ENCODE data around the gene SLC35A2.
"Not testable (repeated sequence)": the region's sequence is repeated elsewhere in the genome, so short reads cannot be mapped to it uniquely, and the experiment has no call there.

Gene SLC35A2

DNA sequence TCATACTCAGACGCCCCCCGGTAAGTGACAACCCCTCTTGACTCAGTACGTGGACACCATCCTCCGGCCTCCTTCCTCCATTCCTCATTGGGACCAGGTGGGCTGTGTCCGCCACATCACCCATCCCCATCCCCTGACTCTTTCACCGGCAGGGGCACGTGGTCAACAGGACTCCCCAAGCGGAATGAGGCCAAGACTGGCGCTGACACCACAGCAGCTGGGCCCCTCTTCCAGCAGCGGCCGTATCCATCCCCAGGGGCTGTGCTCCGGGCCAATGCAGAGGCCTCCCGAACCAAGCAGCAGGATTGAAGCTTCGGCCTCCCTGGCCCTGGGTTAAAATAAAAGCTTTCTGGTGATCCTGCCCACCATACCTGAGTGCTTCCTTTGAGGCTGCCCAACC is 8.7 kb downstream of the SLC35A2 start:
- no peak for DNase-seq (ENCODE audit: low spot score)

- no peak for DNase-seq (ENCODE audit: low spot score)
Measured at GRCh38 chrX:48902135-48902534, 9.3 kb downstream of the SLC35A2 start.

DNA sequence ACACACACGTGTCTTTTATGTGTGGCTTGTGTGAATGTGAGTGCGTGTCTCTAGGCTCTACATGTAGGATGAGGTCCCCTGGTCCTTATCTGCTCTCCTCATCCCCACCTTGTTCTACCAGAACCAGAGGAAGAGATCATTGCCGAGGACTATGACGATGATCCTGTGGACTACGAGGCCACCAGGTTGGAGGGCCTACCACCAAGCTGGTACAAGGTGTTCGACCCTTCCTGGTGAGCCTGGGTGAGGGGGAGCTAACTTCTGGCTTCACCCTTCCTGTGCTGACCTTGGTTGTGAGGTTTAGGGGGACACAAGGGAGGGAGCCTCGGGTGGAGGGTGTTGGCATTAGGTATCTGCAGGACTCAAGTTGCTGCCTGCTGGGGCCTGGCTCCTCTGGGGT is 10.4 kb downstream of the SLC35A2 start:
- DNase-seq (ENCODE audit: low spot score): no peak

GRCh38 chrX:48899078-48899410 is 12.4 kb downstream of the SLC35A2 start:
- DNase-seq (ENCODE audit: low spot score): no peak

- DNase-seq (ENCODE audit: low spot score): peak; percentile 96
Measured at GRCh38 chrX:48897625-48898306, 13.7 kb downstream of the SLC35A2 start, which contains the start of the genes PQBP1 and TIMM17B. PQBP1 (plus strand) TSS chrX:48897930; CDS start chrX:48898510, 580 bp downstream. TIMM17B (minus strand) TSS chrX:48897768; CDS start chrX:48897749, 19 bp downstream.

GRCh38 chrX:48897157-48897624 is 14.3 kb downstream of the SLC35A2 start:
- DNase-seq (ENCODE audit: low spot score): peak; percentile 81

DNA sequence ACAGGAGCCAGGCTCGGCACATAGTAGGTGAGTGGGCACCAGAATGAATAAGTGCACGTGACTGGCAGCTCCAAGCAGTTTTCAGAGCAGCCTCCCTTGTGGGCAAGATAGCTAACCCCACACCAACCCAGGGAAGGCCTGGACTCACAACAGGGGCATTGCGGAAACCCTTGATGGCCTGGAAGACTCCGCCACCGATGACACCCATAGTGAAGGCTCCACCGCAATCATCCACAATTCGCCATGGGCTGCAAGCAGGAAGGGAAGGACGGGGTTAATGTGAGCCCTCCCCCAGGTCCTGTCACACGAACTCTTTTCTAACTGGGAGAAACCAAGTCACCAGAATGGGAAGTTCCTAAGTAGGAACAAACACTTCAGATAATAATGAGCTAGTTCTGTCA is 14.8 kb downstream of the SLC35A2 start:
- no peak for DNase-seq (ENCODE audit: low spot score)

GRCh38 chrX:48894891-48895290 is 16.6 kb downstream of the SLC35A2 start:
- DNase-seq (ENCODE audit: low spot score): no peak

- no peak for DNase-seq (ENCODE audit: low spot score)
Measured at GRCh38 chrX:48893556-48894348, 17.7 kb downstream of the SLC35A2 start.

- no peak for DNase-seq (ENCODE audit: low spot score)
Measured at GRCh38 chrX:48892896-48893295, 18.6 kb downstream of the SLC35A2 start.

DNA sequence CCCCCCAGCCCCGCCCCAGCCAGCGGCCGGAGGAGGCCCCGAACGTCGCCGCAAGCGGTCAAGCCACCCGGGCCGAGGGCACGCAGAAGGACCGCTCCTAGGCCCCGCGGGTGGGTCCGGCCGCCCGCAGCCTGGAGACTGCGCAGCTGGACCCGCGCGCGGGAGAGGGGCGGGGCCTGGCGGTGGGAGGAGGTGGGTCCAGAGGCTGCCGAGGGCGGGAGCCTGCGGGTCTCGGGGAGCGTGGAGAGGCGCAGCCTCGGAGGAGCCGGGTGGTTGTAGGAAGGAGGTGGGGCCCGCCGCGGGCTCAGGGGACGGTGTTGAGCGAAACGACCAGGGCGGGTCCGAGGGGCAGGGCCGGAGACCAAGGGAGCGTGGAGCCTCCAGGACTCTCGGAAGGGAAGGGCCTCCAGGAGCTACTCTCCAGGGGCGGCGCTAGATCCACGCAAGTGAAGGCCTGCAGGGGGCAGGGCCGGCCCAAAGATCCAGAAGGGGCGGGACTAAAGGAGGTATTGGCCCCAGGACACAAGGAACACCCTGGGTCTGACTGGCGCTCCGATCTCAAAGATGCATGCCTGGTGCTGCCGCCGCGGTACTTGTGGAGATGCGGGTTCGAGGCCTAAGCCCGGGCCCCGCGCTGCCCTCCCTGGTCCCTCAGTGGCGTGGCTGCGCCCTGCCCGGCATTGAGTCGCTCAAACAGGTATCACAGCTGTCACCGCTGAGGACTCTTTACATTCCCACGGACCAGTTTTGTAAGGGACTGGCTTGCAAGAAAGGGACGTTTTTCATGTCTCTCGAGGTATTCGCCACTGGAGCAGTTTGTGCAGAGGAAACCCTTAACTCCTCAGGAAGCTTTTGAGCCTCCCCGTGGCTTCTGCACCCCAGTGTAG is 19.8 kb downstream of the SLC35A2 start:
- peak; percentile 88 for DNase-seq (ENCODE audit: low spot score)

GRCh38 chrX:48890934-48891401 is 20.5 kb downstream of the SLC35A2 start:
- DNase-seq (ENCODE audit: low spot score): no peak

DNA sequence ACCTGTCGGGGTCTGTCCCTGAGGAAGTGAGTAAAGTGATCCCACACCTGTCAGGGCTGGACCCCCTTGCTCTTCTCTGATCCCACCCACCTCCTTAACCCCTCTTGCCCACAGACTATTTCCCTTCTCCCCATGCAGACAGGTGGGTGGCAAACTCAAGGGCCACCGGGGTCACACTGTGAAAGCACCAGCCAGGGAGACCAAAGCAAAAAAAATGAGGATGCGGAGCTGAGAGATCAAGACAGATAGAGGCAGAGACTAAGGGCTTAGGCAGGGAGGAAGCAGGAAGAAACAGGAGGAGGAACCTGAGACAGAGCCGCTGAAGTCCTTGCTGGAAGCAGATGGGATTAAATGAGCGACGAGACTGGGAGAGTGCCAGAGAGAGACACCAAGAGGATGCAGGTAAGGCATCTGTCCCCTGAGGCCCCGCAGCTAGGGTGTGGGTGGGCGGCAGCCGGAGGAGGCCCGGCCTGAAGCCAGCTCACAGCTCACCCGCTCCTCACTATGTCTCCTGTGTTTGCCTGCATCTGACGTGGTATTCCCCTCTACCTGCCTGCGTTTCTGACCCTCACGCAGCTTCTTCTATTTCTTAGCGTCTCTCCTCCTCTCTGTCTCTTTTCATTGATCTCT is 21.0 kb downstream of the SLC35A2 start:
- DNase-seq (ENCODE audit: low spot score): no peak

- DNase-seq (ENCODE audit: low spot score): not testable (repeated sequence)
Measured at GRCh38 chrX:48886586-48886985, 24.9 kb downstream of the SLC35A2 start.

DNA sequence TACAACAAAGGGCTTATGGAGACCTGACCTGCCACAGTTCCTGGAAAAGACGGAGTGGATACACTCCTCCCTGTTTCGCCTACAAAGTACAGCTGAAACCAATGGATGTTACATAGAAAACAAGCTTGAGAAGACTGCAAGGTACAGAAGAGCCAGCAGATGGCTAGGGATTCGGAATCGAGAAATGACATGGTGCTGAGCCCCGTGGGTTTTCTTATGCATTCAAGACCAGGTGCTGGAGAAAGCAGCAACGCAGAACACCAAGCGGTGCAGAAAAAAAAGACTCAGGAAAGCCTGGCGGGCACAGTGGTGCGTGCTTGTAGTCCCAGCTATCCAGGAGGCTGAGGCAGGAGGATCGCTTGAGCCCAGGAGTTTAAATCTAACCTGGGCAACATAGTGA is 27.7 kb downstream of the SLC35A2 start:
- no peak for DNase-seq (ENCODE audit: low spot score)

- not testable (repeated sequence) for DNase-seq (ENCODE audit: low spot score)
Measured at GRCh38 chrX:48876944-48877343, 34.5 kb downstream of the SLC35A2 start.

GRCh38 chrX:48872017-48872416 is 39.4 kb downstream of the SLC35A2 start:
- DNase-seq (ENCODE audit: low spot score): not testable (repeated sequence)

GRCh38 chrX:48864210-48864609 is 47.2 kb downstream of the SLC35A2 start:
- no peak for DNase-seq (ENCODE audit: low spot score)

DNA sequence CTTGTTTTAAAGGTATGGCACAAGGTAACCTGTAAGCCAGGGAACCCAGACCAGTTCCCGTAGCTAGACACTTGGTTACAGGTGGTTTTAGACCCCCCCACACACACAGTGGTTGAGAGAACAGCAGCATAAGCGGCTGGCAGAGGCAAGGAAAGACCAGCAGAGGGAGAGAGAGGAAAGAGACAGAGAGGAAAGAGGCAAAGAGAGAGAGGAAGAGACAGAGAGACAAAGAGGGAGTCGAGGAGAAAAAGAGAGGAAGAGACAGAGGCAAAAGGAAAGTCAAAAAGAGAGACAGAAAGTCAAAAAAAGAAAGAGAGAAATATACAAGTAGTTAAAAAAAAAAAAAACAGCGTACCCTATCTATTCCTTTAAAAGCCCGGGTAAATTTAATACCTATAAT is 56.5 kb downstream of the SLC35A2 start:
- no peak for DNase-seq (ENCODE audit: low spot score)

DNA sequence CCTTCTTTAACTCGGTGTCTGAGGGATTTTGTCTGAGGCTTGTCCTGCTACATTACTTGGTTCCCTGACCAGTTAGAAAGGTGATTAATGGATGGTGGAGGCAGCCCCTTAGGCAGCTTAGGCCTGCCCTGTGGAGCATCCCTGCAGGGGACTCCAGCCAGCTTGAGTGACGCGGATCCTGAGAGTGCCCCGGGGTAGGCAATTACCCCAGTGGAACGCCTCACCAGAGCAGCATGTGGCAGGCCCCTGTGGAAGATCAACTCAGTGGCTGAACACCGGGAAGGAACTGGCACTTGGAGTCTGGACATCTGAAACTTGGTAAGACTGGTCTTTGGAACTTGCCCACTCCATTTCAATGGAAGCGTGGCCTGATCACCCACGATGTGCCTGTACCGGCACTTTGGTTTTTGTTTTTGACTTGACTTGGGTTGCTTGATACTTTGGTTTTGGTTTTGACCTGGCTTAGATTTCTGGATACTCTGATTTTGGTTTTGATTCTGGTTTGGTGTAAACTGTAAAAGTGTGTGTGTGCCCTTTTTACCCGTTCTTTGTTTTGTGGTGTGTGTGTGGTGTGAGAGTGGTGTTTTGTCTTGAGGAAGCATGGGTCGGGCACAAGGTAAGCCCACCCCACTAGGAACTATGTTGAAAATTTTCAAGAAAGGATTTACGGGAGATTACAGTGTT is 57.2 kb downstream of the SLC35A2 start:
- DNase-seq (ENCODE audit: low spot score): not testable (repeated sequence)

DNA sequence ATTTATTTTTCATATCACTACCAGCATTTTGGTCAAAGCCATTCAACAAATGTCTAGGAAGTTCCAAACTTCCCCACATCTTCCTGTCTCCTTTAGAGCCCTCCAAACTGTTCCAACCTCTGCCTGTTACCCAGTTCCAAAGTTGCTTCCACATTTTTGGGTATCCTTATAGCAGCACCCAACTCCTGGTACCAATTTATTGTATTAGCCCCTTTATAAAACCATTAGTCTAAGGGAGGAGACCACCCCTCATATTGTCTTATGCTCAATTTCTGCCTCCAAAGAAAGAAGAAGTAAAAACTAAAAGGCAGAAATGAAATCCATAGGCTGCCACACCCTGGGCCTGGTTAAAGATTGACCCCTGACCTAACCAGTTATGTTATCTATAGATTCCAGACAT is 58.0 kb downstream of the SLC35A2 start:
- DNase-seq (ENCODE audit: low spot score): not testable (repeated sequence)

Data from HuH-7 (cell line).